NB4 (cell line): ENCODE data around the gene OR13C3.
"Not testable (repeated sequence)": the region's sequence is repeated elsewhere in the genome, so short reads cannot be mapped to it uniquely, and the experiment has no call there.

Experiments
- DNase-seq: peaks from one replicate; pipeline ENCODE4 v3.0.0; 2010; ENCODE audit warnings: low read depth
- H3K4me3 ChIP-seq: one replicate; pipeline ENCODE4 v1.5.1; 2011; ENCODE audit warnings: mild to moderate bottlenecking, low read depth, low read length, moderate library complexity
- MYC ChIP-seq: IDR thresholded peaks from 2 replicates; pipeline ENCODE4 v1.6.1; 2011; ENCODE audit warnings: low read depth, low read length
- POLR2A ChIP-seq: IDR thresholded peaks from 2 replicates; pipeline ENCODE4 v1.6.1; 2011; ENCODE audit warnings: mild to moderate bottlenecking; ENCODE audit not compliant: insufficient read length; ENCODE audit errors: extremely low read depth
- TF ChIP-seq, protein P1 (sequence below): IDR thresholded peaks from 2 replicates; pipeline ENCODE4 v1.6.1; 2011; ENCODE audit warnings: low read depth, low read length
- TF ChIP-seq, protein P2 (sequence below): IDR thresholded peaks from one replicate; pipeline ENCODE4 v1.5.1; 2012; ENCODE audit warnings: low read depth, low read length

Gene OR13C3

DNA sequence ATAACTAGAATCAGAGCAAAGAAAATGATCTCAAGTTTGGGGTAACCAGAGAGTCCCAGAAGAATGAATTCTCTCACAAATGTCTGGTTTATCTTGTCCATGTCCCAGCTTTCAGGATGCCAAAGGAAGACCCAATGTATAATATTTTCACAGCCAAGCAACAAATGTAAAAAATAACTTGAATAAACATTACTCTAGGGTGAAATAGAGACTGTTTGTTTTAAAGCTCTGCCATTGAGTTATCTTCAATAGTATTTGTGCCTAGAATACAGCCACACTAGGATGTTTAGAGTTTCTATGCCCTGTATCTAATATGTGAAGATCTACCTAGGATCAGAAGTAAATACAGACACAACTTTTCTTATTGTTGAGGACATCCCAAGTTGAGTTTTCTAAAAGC lies 9.5 kb downstream of the OR13C3 start, which contains the start of gene OR13C4:
TSS of gene OR13C4 (minus strand) at position 101 of the 400 bp plus-strand sequence. CDS start at position 101, 0 bp downstream.
- no peak for TF ChIP-seq POLR2A
- TF ChIP-seq MYC: no peak
- TF ChIP-seq, protein P1, sequence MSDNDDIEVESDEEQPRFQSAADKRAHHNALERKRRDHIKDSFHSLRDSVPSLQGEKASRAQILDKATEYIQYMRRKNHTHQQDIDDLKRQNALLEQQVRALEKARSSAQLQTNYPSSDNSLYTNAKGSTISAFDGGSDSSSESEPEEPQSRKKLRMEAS: no peak
- TF ChIP-seq, protein P2, sequence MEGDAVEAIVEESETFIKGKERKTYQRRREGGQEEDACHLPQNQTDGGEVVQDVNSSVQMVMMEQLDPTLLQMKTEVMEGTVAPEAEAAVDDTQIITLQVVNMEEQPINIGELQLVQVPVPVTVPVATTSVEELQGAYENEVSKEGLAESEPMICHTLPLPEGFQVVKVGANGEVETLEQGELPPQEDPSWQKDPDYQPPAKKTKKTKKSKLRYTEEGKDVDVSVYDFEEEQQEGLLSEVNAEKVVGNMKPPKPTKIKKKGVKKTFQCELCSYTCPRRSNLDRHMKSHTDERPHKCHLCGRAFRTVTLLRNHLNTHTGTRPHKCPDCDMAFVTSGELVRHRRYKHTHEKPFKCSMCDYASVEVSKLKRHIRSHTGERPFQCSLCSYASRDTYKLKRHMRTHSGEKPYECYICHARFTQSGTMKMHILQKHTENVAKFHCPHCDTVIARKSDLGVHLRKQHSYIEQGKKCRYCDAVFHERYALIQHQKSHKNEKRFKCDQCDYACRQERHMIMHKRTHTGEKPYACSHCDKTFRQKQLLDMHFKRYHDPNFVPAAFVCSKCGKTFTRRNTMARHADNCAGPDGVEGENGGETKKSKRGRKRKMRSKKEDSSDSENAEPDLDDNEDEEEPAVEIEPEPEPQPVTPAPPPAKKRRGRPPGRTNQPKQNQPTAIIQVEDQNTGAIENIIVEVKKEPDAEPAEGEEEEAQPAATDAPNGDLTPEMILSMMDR: no peak
- H3K4me3 ChIP-seq: no peak within 1 kb of the TSS
- no peak for DNase-seq

DNA sequence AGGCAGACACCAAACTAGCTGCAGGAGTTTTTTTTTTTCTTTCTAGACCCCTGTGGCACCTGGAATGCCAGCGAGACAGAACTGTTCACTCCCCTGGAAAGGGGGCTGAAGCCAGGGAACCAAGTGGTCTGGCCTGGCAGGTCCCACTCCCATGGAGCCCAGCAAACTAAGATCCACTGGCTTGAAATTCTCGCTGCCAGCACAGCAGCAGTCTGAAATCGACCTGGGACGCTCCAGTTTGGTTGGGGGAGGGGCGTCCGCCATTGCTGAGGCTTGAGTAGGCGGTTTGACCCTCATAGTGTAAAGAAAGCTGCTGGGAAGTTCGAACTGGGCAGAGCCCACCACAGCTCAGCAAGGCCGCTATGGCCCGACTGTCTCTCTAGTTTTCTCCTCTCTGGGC lies 16.4 kb downstream of the OR13C3 start:
- H3K4me3 ChIP-seq, DNase-seq: not testable (repeated sequence)

DNA sequence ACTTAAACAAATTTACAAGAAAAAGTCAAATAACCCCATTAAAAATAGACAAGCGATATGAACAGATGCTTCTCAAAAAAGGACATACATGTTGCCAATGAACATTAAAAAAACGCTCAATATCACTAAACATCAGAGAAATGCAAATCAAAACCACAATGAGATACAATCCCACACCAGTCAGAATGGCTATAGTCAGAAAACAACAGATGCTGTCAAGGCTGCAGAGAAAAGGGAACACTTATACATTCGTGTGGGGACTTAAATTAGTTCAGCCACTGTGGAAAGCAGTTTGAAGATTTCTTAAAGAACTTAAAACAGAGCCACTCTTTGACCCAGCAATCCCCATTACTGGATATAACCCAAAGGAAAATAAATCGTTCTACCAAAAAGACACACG lies 21.8 kb downstream of the OR13C3 start:
- TF ChIP-seq, protein P2: no peak
- TF ChIP-seq POLR2A (no peak), MYC (no peak)
- TF ChIP-seq, protein P1: no peak
- no peak for DNase-seq
- H3K4me3 ChIP-seq: no peak overlapping the region

DNA sequence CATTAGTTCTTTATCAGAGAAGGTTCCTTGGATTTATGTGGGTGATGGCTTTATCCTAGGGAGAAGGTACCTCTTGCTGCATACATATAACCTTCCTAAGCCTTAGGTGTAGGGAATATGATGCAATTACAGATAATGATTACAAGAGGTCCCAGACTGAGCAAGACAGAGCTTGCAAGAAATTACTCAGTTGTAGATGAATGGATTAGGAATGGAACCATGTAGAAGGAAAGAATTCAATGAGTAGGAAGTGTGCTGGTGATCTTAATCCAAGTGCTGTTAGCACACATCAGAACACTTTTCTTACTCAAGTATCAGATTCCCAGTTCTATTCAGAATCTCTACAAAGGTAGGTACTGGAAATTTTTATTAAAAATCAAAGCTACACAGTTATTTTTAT lies 30.1 kb downstream of the OR13C3 start:
- no peak overlapping the region for H3K4me3 ChIP-seq
- no peak for DNase-seq
- TF ChIP-seq, protein P1: no peak
- TF ChIP-seq, protein P2: no peak
- TF ChIP-seq MYC: no peak

DNA sequence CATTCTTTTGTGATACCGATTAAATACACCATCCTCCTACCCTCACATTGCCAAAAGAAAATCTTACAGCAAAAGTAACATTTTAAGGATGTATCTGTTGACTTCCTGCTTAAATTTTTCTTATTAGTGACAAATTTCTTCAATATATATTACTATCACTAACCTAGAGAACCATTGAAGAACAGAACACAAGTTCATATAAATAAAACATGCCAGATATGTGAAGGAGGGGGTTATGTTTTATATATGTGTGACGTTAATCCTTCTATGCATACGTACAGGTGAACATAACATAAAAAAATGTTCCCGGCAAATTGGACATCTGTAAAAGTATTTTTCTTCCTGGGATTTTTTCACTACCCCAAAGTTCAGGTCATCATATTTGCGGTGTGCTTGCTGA lies 32.7 kb downstream of the OR13C3 start, which contains the start of gene OR13F1:
TSS of gene OR13F1 (plus strand) at position 301 of the 400 bp plus-strand sequence. CDS start at position 301, 0 bp downstream.
- TF ChIP-seq MYC: no peak
- TF ChIP-seq POLR2A: no peak
- TF ChIP-seq, protein P2: no peak
- TF ChIP-seq, protein P1: no peak
- no peak for DNase-seq
- H3K4me3 ChIP-seq: no peak within 1 kb of the TSS

DNA sequence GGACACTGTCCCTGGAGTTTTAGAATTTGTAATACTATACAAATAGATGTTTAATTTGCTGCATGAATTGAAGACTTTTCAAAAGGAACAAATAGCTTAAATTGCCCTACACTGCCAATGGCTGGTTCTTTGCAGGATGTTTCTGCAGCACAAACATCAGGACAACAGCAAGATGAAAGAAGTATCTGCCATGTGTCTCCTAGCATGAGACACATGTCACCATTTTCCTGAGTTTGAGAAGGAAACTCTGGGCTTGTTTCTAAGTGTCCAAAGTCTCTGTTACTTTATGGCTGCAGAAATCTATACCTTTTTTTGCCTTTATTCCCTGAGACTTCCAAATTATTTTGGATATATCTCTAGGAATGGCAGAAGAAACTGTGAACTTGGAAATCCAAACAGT lies 33.2 kb downstream of the OR13C3 start:
- TF ChIP-seq MYC (no peak), POLR2A (no peak)
- TF ChIP-seq, protein P1: no peak
- TF ChIP-seq, protein P2: no peak
- no peak overlapping the region for H3K4me3 ChIP-seq
- no peak for DNase-seq
